HG03354 (cell line): ENCODE measurements around the gene AGBL4.

Experiments used
- ATAC-seq: cut with Tn5 transposase; IDR thresholded peaks from one replicate; pipeline ENCODE4 v1.9.1; 2021; ENCODE audit warnings: mild to moderate bottlenecking; ENCODE audit not compliant: unreplicated experiment, poor library complexity, severe bottlenecking

Gene AGBL4

DNA sequence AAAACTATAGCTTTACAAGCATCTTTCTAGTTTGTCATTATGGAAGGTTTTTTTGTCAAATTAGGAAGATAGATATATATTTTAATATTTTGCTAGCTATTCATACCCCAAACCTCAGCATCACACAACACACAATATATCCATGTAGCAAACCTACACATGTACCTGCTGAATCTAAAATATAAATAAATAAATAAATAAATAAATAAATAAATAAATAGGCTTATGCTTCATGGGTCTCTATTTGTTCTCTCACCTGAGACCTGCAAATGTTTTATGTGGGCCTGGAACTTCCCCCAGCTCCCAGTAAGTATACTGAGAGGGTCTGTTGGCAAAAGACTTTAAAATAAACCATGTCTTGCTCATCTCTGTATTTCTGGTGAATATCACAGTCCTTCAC, 1099.7 kb downstream of the AGBL4 start:
- ATAC-seq: no peak

DNA sequence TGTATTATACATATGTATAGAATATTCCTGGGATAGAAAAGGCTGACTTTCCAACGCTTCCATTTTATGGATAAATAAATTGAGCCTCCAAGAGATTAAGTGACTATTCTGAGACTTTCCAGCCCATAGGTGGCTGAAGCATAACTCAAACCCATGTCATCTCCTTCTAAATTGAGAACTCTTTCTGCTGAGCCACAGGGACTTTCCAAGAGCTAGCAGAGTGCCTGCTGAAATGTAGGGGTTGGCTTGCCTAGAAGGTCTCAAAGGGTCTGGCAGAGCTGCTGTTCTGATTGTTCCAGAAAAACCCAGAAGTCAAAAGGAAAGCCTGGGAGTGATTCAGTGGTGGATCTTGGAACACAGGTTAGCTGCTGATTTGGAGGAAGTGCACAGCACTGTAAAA, 1100.6 kb downstream of the AGBL4 start:
- no peak for ATAC-seq

DNA sequence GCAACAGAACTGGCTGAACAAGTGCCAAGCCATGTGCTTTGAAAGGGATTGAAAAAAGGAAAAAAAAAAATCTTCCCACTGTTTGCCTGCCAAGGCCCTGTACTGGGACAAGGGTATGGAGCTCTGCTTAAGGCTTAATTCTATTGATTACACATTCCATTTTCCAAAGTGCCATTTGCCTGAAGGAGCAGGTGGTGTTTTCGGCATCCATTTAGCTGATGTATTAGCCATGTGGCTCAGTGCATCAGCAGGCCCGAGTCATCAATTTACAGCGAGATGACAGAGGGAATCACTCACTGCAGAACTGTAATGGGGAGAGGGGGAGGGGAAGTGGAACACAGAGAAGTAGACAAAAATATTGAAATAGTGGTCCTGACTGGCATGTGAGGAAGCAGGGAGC, 1102.9 kb downstream of the AGBL4 start:
- no peak for ATAC-seq

DNA sequence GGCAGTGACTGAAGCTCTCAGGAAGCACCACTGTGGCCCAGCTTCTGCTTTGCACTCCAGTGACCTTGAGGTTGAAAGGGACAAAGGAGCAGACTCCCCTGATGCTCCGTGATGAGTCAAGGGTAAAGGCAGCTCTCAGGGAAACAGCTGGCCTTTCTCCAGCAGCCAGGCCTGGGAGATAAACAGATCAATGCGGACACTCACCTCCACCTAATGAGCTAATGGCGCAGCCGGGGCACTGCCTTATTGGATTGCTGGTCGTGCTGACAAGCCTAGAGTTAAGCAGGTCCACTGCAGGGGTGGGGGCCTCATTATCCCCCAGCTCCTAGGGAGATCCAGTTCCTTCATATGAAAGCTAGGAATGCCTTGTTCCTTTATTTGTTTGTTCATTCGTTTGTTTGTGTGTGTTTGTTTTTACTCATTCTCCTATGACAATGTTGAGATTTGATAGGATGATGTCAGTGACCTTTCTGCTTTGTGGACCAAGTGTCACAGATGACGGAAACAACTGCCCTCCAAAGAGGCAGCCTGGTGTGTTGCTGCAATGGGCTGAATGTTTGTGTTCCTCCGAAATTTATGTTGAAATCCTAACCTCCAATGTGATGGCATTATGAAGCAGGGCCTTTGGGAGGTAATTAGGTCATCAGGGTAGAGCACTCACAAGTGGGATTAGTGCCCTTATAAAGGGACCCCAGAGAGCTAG, 1105.7 kb downstream of the AGBL4 start:
- no peak for ATAC-seq

- no peak for ATAC-seq
These were observed 1106.7 kb downstream of the AGBL4 start for GRCh38 chr1:48917070-48917454.

DNA sequence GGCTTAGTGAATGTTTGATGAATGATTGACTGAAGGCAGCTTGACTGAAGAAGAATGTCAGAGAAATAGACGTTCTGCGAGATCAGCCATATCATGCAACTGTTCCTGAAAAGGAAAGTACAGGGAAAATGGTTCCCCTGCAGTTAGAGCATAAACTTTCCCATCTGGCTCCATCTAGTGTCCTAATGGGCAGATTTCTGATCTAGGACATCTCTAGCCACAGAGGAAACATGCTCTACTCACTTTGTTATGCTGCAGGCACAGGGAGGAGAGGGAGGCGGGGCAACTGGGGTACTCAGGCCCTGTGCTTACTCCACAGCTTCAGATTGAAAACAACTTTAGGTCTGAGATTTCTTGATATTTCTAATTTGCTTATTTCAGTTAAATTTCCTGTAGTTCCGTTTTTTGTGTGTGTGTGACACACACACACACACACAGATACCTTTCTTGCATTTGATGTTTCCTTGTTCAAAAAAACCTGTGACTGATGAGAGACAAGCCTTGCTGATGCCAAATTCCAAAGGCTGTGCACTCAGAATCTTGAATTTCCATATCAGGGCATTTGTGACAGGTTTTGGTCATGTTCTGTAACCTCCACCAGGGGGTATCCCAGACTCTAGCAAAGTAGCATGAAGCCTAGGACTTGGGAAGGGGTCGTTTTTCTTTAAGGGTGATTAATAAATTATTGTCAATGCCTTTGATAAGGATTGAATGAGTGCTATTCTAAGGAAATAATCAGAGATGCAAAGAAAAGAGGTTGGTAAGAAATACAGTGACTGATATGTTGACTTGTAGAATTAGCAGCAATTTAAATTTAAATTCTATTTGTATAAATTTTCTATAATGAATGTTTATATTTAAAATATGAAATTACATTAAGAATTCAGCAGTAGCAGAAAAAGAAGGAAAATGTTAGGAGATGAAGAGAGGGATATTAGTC, 1107.4 kb downstream of the AGBL4 start:
- ATAC-seq: peak; percentile 65

- no peak for ATAC-seq
These were observed 1115.1 kb downstream of the AGBL4 start for GRCh38 chr1:48908606-48909005.

- ATAC-seq: no peak
These were observed 1117.0 kb downstream of the AGBL4 start for GRCh38 chr1:48906729-48907128.

GRCh38 chr1:48906164-48906563, 1117.6 kb downstream of the AGBL4 start:
- ATAC-seq: no peak

DNA sequence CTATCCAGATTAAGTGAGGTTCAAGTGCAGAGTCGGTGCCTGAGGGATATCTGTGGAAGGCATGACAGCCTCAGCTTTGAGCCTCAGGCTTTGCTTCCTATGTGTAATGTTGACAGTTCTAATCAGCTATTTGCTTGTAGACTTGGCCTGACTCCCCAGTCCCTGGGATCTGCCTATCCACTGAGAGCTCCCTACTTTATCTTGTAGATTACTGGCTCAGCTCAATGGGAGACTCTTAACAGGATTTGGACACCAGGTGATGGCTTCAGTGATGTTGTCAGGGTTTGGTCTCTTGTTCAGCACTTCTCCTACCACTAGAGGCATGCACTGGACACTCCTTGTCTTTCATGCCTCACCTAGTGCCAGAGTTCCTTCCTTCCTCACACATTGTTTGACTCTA, 1120.5 kb downstream of the AGBL4 start:
- ATAC-seq: no peak

- ATAC-seq: no peak
These were observed 1124.9 kb downstream of the AGBL4 start for GRCh38 chr1:48898894-48899293.

DNA sequence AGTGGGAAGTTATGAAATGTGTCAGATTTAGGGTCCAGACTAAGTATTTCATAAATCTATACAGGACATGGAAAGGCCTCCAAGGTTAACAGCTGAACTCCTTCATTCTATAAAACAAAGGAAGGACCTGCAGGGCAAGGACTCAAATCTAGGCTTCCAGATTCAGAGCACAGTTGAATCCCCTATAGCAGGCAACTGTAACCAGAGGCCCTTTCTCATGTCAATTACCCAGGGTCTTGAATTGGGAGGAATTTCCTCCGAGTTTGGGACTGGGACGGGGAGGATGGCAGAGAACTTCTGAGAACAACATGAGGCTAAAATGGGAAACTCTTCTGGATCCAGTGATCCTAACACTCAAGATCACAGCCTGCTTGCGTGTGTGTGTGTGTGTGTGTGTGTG, 1134.1 kb downstream of the AGBL4 start:
- no peak for ATAC-seq

DNA sequence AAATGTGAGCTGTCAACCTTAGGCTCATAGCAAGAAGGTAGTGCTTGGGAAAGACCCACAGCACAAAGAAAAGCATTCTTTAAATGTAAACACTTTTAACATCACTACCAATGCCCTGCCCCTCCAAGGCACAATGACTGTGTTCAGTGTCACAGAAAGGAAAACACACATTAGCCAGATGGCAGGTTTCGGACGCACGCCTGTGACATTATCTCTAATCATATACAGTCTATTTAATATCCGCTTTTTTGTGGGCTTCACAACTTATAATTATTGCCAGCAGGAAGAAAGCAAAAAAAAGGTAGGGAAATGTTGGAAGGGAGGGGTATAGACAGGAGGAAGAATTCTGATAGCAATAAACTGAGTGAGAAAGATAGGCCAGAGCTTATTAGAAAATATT, 1134.7 kb downstream of the AGBL4 start:
- no peak for ATAC-seq

- ATAC-seq: no peak
These were observed 1136.0 kb downstream of the AGBL4 start for GRCh38 chr1:48887796-48888195.

DNA sequence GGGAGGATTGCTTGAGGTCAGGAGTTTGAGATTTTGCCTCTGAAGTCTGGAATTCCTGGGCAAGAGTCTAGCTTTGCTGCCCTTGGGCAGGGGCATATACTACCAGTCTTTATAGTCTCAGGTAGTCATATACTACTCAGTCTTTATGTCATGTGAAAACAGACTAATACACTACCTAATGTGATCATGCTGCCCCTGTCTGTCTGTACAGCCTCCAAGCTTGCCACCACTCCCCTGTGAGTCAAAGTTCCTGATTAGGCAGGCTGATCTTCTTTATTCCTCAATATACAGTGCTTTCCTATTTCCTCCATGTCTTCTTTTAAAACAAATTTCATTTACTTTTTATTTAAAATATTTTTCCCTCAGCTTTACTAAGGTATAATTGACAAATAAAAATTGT, 1141.7 kb downstream of the AGBL4 start:
- ATAC-seq: no peak

DNA sequence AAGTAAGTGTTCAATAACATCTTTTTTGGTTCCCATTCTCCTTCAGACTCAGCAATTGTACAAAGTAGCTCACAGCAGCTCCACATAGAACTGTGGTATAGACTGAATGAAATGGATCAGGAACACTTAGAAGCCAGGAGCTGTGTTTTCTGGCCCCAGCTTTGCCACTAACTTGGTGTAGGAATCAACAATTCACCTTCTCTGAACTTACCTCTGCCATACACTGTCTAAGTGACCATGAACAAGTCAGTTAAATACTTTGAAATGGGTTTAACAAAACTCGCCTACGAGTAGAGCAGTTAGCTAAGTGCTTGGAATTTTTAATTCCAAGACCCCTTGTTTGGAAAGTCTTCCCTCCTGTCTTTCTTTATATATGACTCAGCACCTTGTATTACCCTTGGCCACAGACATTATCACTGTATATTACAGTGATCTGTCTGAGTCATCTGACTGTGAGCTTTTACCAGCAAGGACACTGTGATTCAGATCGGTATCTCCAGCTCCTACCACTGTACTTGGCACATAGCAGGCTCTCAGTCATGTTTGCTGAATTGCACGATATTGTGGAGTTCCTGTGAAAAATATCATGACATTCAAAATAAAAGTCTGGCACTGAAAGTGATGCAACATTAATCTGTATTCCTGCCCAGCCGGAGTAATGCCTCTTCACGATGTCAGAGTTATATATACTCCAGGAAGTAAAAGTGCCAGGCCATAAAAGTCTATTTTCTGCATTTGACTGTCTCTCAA, 1145.4 kb downstream of the AGBL4 start:
- no peak for ATAC-seq

DNA sequence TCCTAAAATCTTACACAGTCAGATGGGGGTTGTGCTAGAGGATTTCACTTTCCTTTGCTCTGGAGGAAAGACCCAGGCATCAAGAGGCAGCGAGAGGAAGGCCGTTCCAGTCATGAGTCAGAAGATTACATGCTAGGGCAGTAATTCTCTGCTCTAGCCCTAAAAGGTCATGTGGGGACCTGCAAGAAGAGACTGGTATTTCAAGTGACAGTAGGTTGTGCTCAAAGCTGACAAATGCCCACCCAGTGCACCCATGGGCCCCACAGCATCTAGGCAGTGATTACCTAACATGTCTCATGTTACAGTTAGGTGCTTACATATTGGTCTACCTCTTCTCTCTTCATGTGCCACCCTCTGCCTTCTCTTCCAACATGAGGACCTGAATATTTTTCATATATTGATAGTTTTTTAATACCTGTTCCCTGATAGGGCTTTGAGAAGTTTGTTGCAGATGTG, 1147.4 kb downstream of the AGBL4 start:
- ATAC-seq: no peak

- ATAC-seq: no peak
These were observed 1148.0 kb downstream of the AGBL4 start for GRCh38 chr1:48875552-48876329.

- no peak for ATAC-seq
These were observed 1149.8 kb downstream of the AGBL4 start for GRCh38 chr1:48873944-48874343.

DNA sequence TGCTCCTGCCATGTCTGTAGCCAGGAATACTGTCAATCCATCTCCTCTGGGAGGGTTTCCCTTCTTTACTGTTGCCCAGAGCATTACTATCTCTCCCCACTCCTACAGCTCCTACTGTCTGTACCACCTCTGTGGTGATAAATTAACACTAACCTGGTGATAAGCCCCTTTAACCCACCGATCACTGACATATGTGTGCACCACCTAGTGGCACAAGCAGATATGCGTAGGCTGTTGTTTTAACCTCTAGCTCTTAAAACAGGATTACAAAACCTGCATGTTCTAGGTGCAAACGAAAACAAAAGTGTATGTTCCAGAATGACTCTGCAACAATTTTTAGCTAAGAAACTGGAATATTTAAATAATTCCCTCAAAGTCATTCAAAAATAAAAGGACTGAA, 1153.2 kb downstream of the AGBL4 start:
- peak; percentile 81 for ATAC-seq
